PFSK-1 (cell line): Measurements from ENCODE around the gene ZMIZ2.

Experiments used
- FOXP2 ChIP-seq: optimal IDR thresholded peaks from 2 replicates; pipeline ENCODE3; 2011; ENCODE audit warnings: borderline replicate concordance, control low read depth, inconsistent platforms; ENCODE audit not compliant: insufficient read depth; ENCODE audit errors: extremely low read length, extremely low read depth
- POLR2AphosphoS5 ChIP-seq: IDR thresholded peaks from 2 replicates; pipeline ENCODE4 v1.6.1; 2012; ENCODE audit warnings: low read depth, mild to moderate bottlenecking, control low read depth, low read length, moderate library complexity
- SIN3A ChIP-seq: IDR thresholded peaks from 2 replicates; pipeline ENCODE4 v1.6.1; 2012; ENCODE audit warnings: mild to moderate bottlenecking, low read length, moderate library complexity, borderline replicate concordance; ENCODE audit not compliant: insufficient read depth
- TAF1 ChIP-seq: IDR thresholded peaks from 2 replicates; pipeline ENCODE4 v1.6.1; 2012; ENCODE audit warnings: low read length, control low read depth, borderline replicate concordance; ENCODE audit not compliant: insufficient read depth
- TF ChIP-seq, protein P1 (sequence below), 2 experiments: IDR thresholded peaks; 2 replicates each; pipeline versions ENCODE4 v1.6.1 to v1.8.0; 2011 to 2012; ENCODE audit warnings: low read depth in 2 of 2, low read length in 2 of 2, control low read depth in 1 of 2, inconsistent platforms in 1 of 2, mild to moderate bottlenecking in 1 of 2, moderate library complexity in 1 of 2; ENCODE audit not compliant: insufficient read depth in 1 of 2

DNA sequence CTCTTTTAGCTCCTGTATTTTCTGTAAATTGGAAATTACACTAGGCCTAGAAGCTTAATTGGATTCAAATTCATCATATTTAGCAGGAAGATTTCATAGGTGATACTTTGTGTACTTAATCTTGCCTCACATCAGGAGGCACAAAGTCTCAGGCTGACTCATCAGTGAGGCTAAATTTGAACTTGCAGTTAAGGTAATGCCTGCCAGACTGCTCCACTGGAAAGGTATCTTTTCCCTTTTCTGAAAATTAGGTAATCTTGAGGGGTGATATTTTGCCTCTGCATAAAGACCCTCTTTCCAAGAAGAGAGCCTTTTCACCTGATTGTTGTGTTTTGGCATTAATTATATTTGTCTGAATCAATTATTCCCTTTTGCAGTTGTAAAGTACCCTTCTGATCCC is 62.4 kb downstream of the ZMIZ2 start:
- TF ChIP-seq POLR2AphosphoS5 = no peak
- TF ChIP-seq, protein P1, sequence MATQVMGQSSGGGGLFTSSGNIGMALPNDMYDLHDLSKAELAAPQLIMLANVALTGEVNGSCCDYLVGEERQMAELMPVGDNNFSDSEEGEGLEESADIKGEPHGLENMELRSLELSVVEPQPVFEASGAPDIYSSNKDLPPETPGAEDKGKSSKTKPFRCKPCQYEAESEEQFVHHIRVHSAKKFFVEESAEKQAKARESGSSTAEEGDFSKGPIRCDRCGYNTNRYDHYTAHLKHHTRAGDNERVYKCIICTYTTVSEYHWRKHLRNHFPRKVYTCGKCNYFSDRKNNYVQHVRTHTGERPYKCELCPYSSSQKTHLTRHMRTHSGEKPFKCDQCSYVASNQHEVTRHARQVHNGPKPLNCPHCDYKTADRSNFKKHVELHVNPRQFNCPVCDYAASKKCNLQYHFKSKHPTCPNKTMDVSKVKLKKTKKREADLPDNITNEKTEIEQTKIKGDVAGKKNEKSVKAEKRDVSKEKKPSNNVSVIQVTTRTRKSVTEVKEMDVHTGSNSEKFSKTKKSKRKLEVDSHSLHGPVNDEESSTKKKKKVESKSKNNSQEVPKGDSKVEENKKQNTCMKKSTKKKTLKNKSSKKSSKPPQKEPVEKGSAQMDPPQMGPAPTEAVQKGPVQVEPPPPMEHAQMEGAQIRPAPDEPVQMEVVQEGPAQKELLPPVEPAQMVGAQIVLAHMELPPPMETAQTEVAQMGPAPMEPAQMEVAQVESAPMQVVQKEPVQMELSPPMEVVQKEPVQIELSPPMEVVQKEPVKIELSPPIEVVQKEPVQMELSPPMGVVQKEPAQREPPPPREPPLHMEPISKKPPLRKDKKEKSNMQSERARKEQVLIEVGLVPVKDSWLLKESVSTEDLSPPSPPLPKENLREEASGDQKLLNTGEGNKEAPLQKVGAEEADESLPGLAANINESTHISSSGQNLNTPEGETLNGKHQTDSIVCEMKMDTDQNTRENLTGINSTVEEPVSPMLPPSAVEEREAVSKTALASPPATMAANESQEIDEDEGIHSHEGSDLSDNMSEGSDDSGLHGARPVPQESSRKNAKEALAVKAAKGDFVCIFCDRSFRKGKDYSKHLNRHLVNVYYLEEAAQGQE (IDR thresholded peaks at IDR 0.05; ENCODE audit: insufficient read depth in 1 of 2, low read depth in 2 of 2, low read length in 2 of 2) = no peak
- TF ChIP-seq SIN3A = no peak
- TF ChIP-seq TAF1 = no peak
- no peak for TF ChIP-seq FOXP2
